HCEC 1CT (cell line): ENCODE results near the gene MSL1.

Experiments
- DNase-seq: peaks from one replicate; pipeline ENCODE4 v3.0.0-alpha.2; 2017

MSL1 gene

GRCh38 chr17:40121181-40122135 lies at the start of gene MSL1:
Gene MSL1, plus strand, starts transcription at chr17:40121971. Its CDS starts 642 bp downstream, at chr17:40122613.
- peak; percentile 76 for DNase-seq

- no peak for DNase-seq
These were observed 49.6 kb upstream of the MSL1 start for GRCh38 chr17:40072040-40072734.

GRCh38 chr17:40072735-40073346 lies 48.9 kb upstream of the MSL1 start:
- DNase-seq: no peak

GRCh38 chr17:40073454-40074174 lies 48.2 kb upstream of the MSL1 start:
- no peak for DNase-seq

GRCh38 chr17:40074175-40074512 lies 47.6 kb upstream of the MSL1 start:
- no peak for DNase-seq

- DNase-seq: no peak
These were observed 46.9 kb upstream of the MSL1 start for GRCh38 chr17:40074871-40075200.

GRCh38 chr17:40075201-40075941 lies 46.4 kb upstream of the MSL1 start:
- DNase-seq: peak; percentile 41

- DNase-seq: no peak
These were observed 45.8 kb upstream of the MSL1 start for GRCh38 chr17:40075942-40076498.

- no peak for DNase-seq
These were observed 45.2 kb upstream of the MSL1 start for GRCh38 chr17:40076591-40076990.

GRCh38 chr17:40079545-40079944 lies 42.2 kb upstream of the MSL1 start:
- DNase-seq: no peak

- no peak for DNase-seq
These were observed 37.3 kb upstream of the MSL1 start for GRCh38 chr17:40084477-40084876.

GRCh38 chr17:40086150-40087044 lies 35.4 kb upstream of the MSL1 start:
- DNase-seq: peak; percentile 30

- no peak for DNase-seq
These were observed 34.5 kb upstream of the MSL1 start for GRCh38 chr17:40087049-40087794.

- DNase-seq: no peak
These were observed 33.7 kb upstream of the MSL1 start for GRCh38 chr17:40087903-40088718.

- DNase-seq: no peak
These were observed 32.5 kb upstream of the MSL1 start for GRCh38 chr17:40089077-40089895.

GRCh38 chr17:40090237-40091119 lies 31.3 kb upstream of the MSL1 start:
- no peak for DNase-seq

- DNase-seq: no peak
These were observed 29.9 kb upstream of the MSL1 start for GRCh38 chr17:40091691-40092397.
